Subcutaneous preadipocyte (primary cell): ENCODE data around the gene USP24. TPM values are rescaled to one million over a fixed set of nuclear protein-coding genes. Genes with fewer than 3 reads are reported as not detected.

Experiments
- small RNA-seq: library from RNA; depleted of rRNA; stranded (forward); fragments of <200 nt; gene quantifications from one replicate; pipeline ENCODE3, GENCODE V24; 2012
- total RNA-seq: library from RNA; depleted of rRNA; stranded (reverse); fragments of >200 nt; gene quantifications from 2 replicates; pipeline ENCODE4 v1.2.3, GENCODE V29; 2012

USP24 gene
- total RNA-seq: 46.7 and 60.6 TPM in 2 replicates

DNA sequence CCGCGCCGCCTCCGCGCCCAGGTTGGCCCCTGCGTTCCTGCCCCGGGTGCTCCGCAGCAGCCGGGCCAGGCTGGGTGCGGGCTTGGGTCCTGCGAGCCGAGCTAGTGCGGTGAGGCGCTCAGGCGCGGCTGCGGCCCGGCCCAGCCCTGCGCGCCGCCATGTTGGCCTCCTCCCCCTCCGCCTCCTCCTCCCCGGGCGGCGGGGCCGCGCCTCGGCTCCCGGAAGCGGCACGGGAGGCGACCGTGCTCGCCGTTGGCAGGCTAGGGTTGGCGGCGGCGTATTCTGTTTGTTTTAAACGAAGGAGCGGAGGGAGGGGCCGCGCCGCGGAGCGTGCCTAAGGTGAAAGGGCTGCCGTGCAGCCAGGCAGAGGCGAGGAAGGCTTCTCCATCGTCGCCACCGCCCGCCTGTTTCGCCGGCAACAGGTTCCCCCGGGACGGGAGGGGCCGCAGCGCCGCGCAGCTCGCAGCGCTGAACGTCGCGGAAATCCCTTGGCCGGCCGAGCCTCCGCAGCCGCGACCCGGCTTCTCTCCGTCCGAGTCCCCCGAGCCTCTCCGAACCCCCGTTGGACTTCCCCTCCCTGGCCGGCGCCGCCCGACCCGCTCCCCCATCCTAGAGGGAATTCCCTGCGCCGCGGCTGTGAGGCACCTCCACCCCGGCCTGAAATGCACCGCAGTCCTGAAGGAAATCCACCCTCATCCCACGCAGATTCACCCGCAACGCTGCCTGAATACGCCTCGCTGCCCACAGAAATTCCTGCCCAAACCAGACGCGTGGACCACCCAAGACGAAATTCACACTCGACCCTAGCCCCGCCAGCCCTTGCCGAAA, at the start of gene USP24:
Gene USP24, minus strand, starts transcription at position 171 of the 828 bp plus-strand sequence. CDS start 251 bp downstream, outside the sequence.

GRCh38 chr1:55039342-55040082, 175.7 kb downstream of the USP24 start, which contains the start of gene PCSK9:
TSS of gene PCSK9 (plus strand) at chr1:55039548. CDS start at chr1:55039838, 290 bp downstream.

Small RNA genes lying within 50 kb of the gene (small RNA-seq; reads per million reads assigned to genes)
- gene MIR4422: 0.82 reads per million, percentile 50 among the genes with 10 or more reads in this experiment

Other genes starting within 250 kb of the USP24 start
- not detected in 2 replicates for gene TMEM61, start 234.7 kb downstream of the USP24 start, total RNA-seq
- gene BSND, start 216.4 kb downstream of the USP24 start, total RNA-seq: not detected in 2 replicates
- gene PCSK9, start 175.8 kb downstream of the USP24 start, total RNA-seq: 4.3 and 4.4 TPM in 2 replicates